T-helper 2 cell treated with Interferon-gamma antibody and Interleukin-4, amounts not matched to agents 5 μg/mL and 100 μg/mL, for 36 hours (primary cell): ENCODE measurements around the gene DIS3L2.

Source experiments
- DNase-seq: peaks from one replicate; pipeline ENCODE4 v3.0.0; 2021; ENCODE audit warnings: low spot score
- H3K27ac Mint-ChIP-seq: one replicate; pipeline ENCODE4 v1.8.0; 2021; ENCODE audit warnings: mild to moderate bottlenecking, mixed read lengths
- H3K27me3 Mint-ChIP-seq: one replicate; pipeline ENCODE4 v1.8.0; 2021; ENCODE audit warnings: low read depth, mixed read lengths
- H3K36me3 Mint-ChIP-seq: one replicate; pipeline ENCODE4 v1.8.0; 2021; ENCODE audit warnings: low read depth, mixed read lengths
- H3K4me1 Mint-ChIP-seq: one replicate; pipeline ENCODE4 v1.8.0; 2021; ENCODE audit warnings: low read depth, mixed read lengths
- H3K4me3 Mint-ChIP-seq: one replicate; pipeline ENCODE4 v1.8.0; 2022; ENCODE audit warnings: mild to moderate bottlenecking, moderate library complexity, mixed read lengths
- H3K9me3 Mint-ChIP-seq: one replicate; pipeline ENCODE4 v1.8.0; 2021; ENCODE audit warnings: mixed read lengths

Gene DIS3L2

GRCh38 chr2:231957913-231958763, 3.4 kb upstream of the DIS3L2 start:
- no peak overlapping the region for H3K27ac Mint-ChIP-seq
- peaks cover 18% of the 10 kb centered on the region for H3K4me1 Mint-ChIP-seq
- no peak for DNase-seq
- H3K9me3 Mint-ChIP-seq = peaks cover 4% of the 10 kb centered on the region
- peaks cover 19% of the 10 kb centered on the region for H3K27me3 Mint-ChIP-seq
- H3K36me3 Mint-ChIP-seq = peaks cover 4% of the 10 kb centered on the region
- H3K4me3 Mint-ChIP-seq = no peak overlapping the region

GRCh38 chr2:231960810-231961348, 634 bp upstream of the DIS3L2 start:
- Mint-ChIP-seq H3K9me3 (peaks cover 4% of the 10 kb centered on the region), H3K4me1 (peaks cover 26% of the 10 kb centered on the region), H3K27me3 (peaks cover 8% of the 10 kb centered on the region), H3K36me3 (peaks cover 7% of the 10 kb centered on the region), H3K27ac (peak overlapping the region; percentile 83), H3K4me3 (peak overlapping the region; percentile 92)
- DNase-seq = no peak

GRCh38 chr2:231965102-231965501, 3.6 kb downstream of the DIS3L2 start:
- Mint-ChIP-seq H3K4me3 (no peak overlapping the region), H3K4me1 (peaks cover 25% of the 10 kb centered on the region), H3K9me3 (peaks cover 18% of the 10 kb centered on the region), H3K36me3 (peaks cover 12% of the 10 kb centered on the region), H3K27ac (no peak overlapping the region), H3K27me3 (peaks cover 2% of the 10 kb centered on the region)
- no peak for DNase-seq

- Mint-ChIP-seq H3K27ac (no peak overlapping the region), H3K27me3 (no peaks in the 10 kb centered on the region), H3K9me3 (peaks cover 13% of the 10 kb centered on the region), H3K4me3 (no peak overlapping the region), H3K36me3 (peaks cover 10% of the 10 kb centered on the region), H3K4me1 (peaks cover 18% of the 10 kb centered on the region)
- no peak for DNase-seq
These were observed 5.4 kb downstream of the DIS3L2 start for GRCh38 chr2:231966886-231967285.

- Mint-ChIP-seq H3K4me1 (peaks cover 8% of the 10 kb centered on the region), H3K9me3 (peaks cover 13% of the 10 kb centered on the region), H3K36me3 (peaks cover 10% of the 10 kb centered on the region), H3K4me3 (no peak overlapping the region), H3K27me3 (no peaks in the 10 kb centered on the region), H3K27ac (no peak overlapping the region)
- DNase-seq = no peak
These were observed 7.3 kb downstream of the DIS3L2 start for GRCh38 chr2:231968820-231969219.

- Mint-ChIP-seq H3K4me1 (peaks cover 3% of the 10 kb centered on the region), H3K9me3 (peaks cover 13% of the 10 kb centered on the region)
These were observed 8.9 kb downstream of the DIS3L2 start for GRCh38 chr2:231970461-231970860.

GRCh38 chr2:231975001-231975400, 13.5 kb downstream of the DIS3L2 start:
- H3K27ac Mint-ChIP-seq = no peak overlapping the region
- H3K9me3 Mint-ChIP-seq = no peaks in the 10 kb centered on the region
- no peaks in the 10 kb centered on the region for H3K4me1 Mint-ChIP-seq
- no peak overlapping the region for H3K4me3 Mint-ChIP-seq
- peaks cover 2% of the 10 kb centered on the region for H3K36me3 Mint-ChIP-seq
- H3K27me3 Mint-ChIP-seq = no peaks in the 10 kb centered on the region
- no peak for DNase-seq

More at GRCh38 chr2:231970461-231970860, 8.9 kb downstream of the DIS3L2 start:
- Mint-ChIP-seq H3K36me3 (peaks cover 8% of the 10 kb centered on the region), H3K27me3 (no peaks in the 10 kb centered on the region), H3K4me3 (no peak overlapping the region), H3K27ac (no peak overlapping the region)
- no peak for DNase-seq

- Mint-ChIP-seq H3K27me3 (no peaks in the 10 kb centered on the region), H3K27ac (no peak overlapping the region), H3K36me3 (no peaks in the 10 kb centered on the region), H3K4me1 (no peaks in the 10 kb centered on the region), H3K9me3 (no peaks in the 10 kb centered on the region), H3K4me3 (no peak overlapping the region)
- DNase-seq = no peak
These were observed 15.9 kb downstream of the DIS3L2 start for GRCh38 chr2:231977430-231977829.

- Mint-ChIP-seq H3K9me3 (no peaks in the 10 kb centered on the region), H3K27ac (no peak overlapping the region), H3K36me3 (peaks cover 6% of the 10 kb centered on the region), H3K4me1 (peaks cover 3% of the 10 kb centered on the region), H3K4me3 (no peak overlapping the region), H3K27me3 (no peaks in the 10 kb centered on the region)
- no peak for DNase-seq
These were observed 23.5 kb downstream of the DIS3L2 start for GRCh38 chr2:231984992-231985391.

- H3K36me3 Mint-ChIP-seq = peaks cover 6% of the 10 kb centered on the region
- H3K27ac Mint-ChIP-seq = no peak overlapping the region
- no peaks in the 10 kb centered on the region for H3K9me3 Mint-ChIP-seq
- H3K27me3 Mint-ChIP-seq = no peaks in the 10 kb centered on the region
- no peak overlapping the region for H3K4me3 Mint-ChIP-seq
- no peak for DNase-seq
- peaks cover 3% of the 10 kb centered on the region for H3K4me1 Mint-ChIP-seq
These were observed 24.3 kb downstream of the DIS3L2 start for GRCh38 chr2:231985823-231986261.

- H3K36me3 Mint-ChIP-seq = peaks cover 6% of the 10 kb centered on the region
- no peaks in the 10 kb centered on the region for H3K27me3 Mint-ChIP-seq
- H3K9me3 Mint-ChIP-seq = no peaks in the 10 kb centered on the region
- peaks cover 3% of the 10 kb centered on the region for H3K4me1 Mint-ChIP-seq
- no peak overlapping the region for H3K27ac Mint-ChIP-seq
- no peak for DNase-seq
- no peak overlapping the region for H3K4me3 Mint-ChIP-seq
These were observed 25.7 kb downstream of the DIS3L2 start for GRCh38 chr2:231987124-231987727.

- Mint-ChIP-seq H3K27me3 (no peaks in the 10 kb centered on the region), H3K36me3 (peaks cover 5% of the 10 kb centered on the region), H3K4me1 (peaks cover 3% of the 10 kb centered on the region), H3K27ac (no peak overlapping the region), H3K4me3 (no peak overlapping the region), H3K9me3 (no peaks in the 10 kb centered on the region)
- no peak for DNase-seq
These were observed 26.8 kb downstream of the DIS3L2 start for GRCh38 chr2:231988179-231988866.

GRCh38 chr2:231991664-231992063, 30.2 kb downstream of the DIS3L2 start:
- Mint-ChIP-seq H3K9me3 (no peaks in the 10 kb centered on the region), H3K36me3 (no peaks in the 10 kb centered on the region), H3K27me3 (no peaks in the 10 kb centered on the region), H3K4me3 (no peak overlapping the region), H3K4me1 (no peaks in the 10 kb centered on the region), H3K27ac (no peak overlapping the region)
- DNase-seq = no peak

GRCh38 chr2:231992888-231993287, 31.4 kb downstream of the DIS3L2 start:
- H3K4me3 Mint-ChIP-seq = no peak overlapping the region
- no peaks in the 10 kb centered on the region for H3K9me3 Mint-ChIP-seq
- no peaks in the 10 kb centered on the region for H3K27me3 Mint-ChIP-seq
- no peak for DNase-seq
- no peak overlapping the region for H3K27ac Mint-ChIP-seq
- H3K4me1 Mint-ChIP-seq = no peaks in the 10 kb centered on the region
- H3K36me3 Mint-ChIP-seq = no peaks in the 10 kb centered on the region
